K562 (cell line): ENCODE data around the gene FYTTD1. TPM values are rescaled to one million over a fixed set of nuclear protein-coding genes. Genes with fewer than 3 reads are reported as not detected.

Source experiments
- BCL6 ChIP-seq: fragments of 250-450 bp; sonication (Bioruptor Pico); IDR thresholded peaks from 2 replicates; pipeline ENCODE4 v1.4.0; 2020
- EHMT2 ChIP-seq: fragments of 450-650 bp; IDR thresholded peaks from 2 replicates; pipeline ENCODE4 v1.6.1; 2018; ENCODE audit warnings: antibody characterized with exemption
- ELF1 ChIP-seq: fragments of 200-800 bp; sonication (Bioruptor generic); IDR thresholded peaks from 2 replicates; pipeline ENCODE4 v1.6.1; 2016; ENCODE audit warnings: missing genetic modification characterization, missing compliant biosample characterization
- KDM1A ChIP-seq, 2 experiments: fragments of 450-650 bp; IDR thresholded peaks; 2 replicates each; pipeline ENCODE4 v1.6.1; 2016; ENCODE audit warnings: mild to moderate bottlenecking in 2 of 2
- KLF10 ChIP-seq: fragments of 250-450 bp; sonication (Bioruptor Pico); IDR thresholded peaks from 2 replicates; pipeline ENCODE4 v1.6.1; 2021; ENCODE audit warnings: matching md5 sums
- NFE2 ChIP-seq: IDR thresholded peaks from 2 replicates; pipeline ENCODE4 v1.6.1; 2014; ENCODE audit warnings: antibody characterized with exemption, low read depth
- NR2F6 ChIP-seq: fragments of 450-650 bp; formaldehyde crosslinking; IDR thresholded peaks from 2 replicates; pipeline ENCODE4 v1.4.0; 2020; ENCODE audit warnings: mild to moderate bottlenecking
- PCBP1 ChIP-seq: fragments of 200-400 bp; formaldehyde crosslinking; IDR thresholded peaks from 2 replicates; pipeline ENCODE4 v1.6.1; 2018; ENCODE audit warnings: mild to moderate bottlenecking, low read depth, low read length; ENCODE audit not compliant: poor library complexity, severe bottlenecking
- POLR2G ChIP-seq: fragments of 200-400 bp; formaldehyde crosslinking; IDR thresholded peaks from 2 replicates; pipeline ENCODE4 v1.6.1; 2017; ENCODE audit warnings: low read depth, mild to moderate bottlenecking, antibody characterized with exemption, low read length, moderate library complexity
- SAFB2 ChIP-seq: fragments of 200-400 bp; formaldehyde crosslinking; IDR thresholded peaks from 2 replicates; pipeline ENCODE4 v1.6.1; 2018; ENCODE audit warnings: borderline replicate concordance, low read length, low read depth, moderate library complexity; ENCODE audit not compliant: severe bottlenecking
- SAP30 ChIP-seq: fragments of 200-600 bp; sonication (generic); IDR thresholded peaks from 2 replicates; pipeline ENCODE4 v1.6.1; 2012; ENCODE audit warnings: borderline replicate concordance, low read depth, mild to moderate bottlenecking, moderate library complexity, low read length, control low read depth, inconsistent platforms; ENCODE audit not compliant: insufficient read depth, poor library complexity, severe bottlenecking
- SRSF7 ChIP-seq: fragments of 200-400 bp; formaldehyde crosslinking; optimal IDR thresholded peaks from 2 replicates; pipeline ENCODE3; 2017; ENCODE audit warnings: mild to moderate bottlenecking, low read depth, low read length
- ZNF184 ChIP-seq: sonication (generic); formaldehyde crosslinking; IDR thresholded peaks from 2 replicates; pipeline ENCODE4 v1.5.0; 2020; ENCODE audit warnings: missing genetic modification reagents
- ZNF23 ChIP-seq: fragments of 250-450 bp; sonication (Bioruptor Pico); IDR thresholded peaks from 2 replicates; pipeline ENCODE4 v1.4.0; 2020; ENCODE audit warnings: mild to moderate bottlenecking
- ZNF780A ChIP-seq: fragments of 250-450 bp; sonication (Bioruptor Pico); IDR thresholded peaks from 2 replicates; pipeline ENCODE4 v1.5.0; 2021; ENCODE audit warnings: mild to moderate bottlenecking
- ZSCAN29 ChIP-seq: fragments of 450-650 bp; IDR thresholded peaks from 2 replicates; pipeline ENCODE4 v1.6.1; 2017
- polyA plus RNA-seq, 8 experiments: library from polyadenylated mRNA; depleted of rRNA in 4 of 8; stranded (reverse) in 5 of 8; unstranded in 3 of 8; fragments of >200 nt; fragmentation: Nextera tagmentation in 2 of 8; fragmentation: Illumina TruSeq in 1 of 8; extraction: Ambion mirVana in 2 of 8; extraction: Trizol in 1 of 8; gene quantifications; 2 replicates each; pipeline versions ENCODE4 v1.2.1 to v1.2.3, GENCODE V29; 2011 to 2014; ENCODE audit warnings: inconsistent platforms in 1 of 8, missing spikeins in 1 of 8
- total RNA-seq, 7 experiments: library from RNA; depleted of rRNA in 6 of 7; stranded (reverse); fragments of >200 nt in 6 of 7; fragmentation: Illumina TruSeq in 2 of 7; extraction: Trizol in 2 of 7; gene quantifications; 2 replicates each; pipeline versions ENCODE4 v1.2.1 to v1.2.3, GENCODE V29; 2011 to 2021; ENCODE audit warnings: low replicate concordance in 1 of 7
- TF ChIP-seq, protein P1 (sequence below): sonication (generic); formaldehyde crosslinking; IDR thresholded peaks from 2 replicates; pipeline ENCODE4 v1.8.0; 2022; ENCODE audit warnings: missing genetic modification reagents, mild to moderate bottlenecking, borderline replicate concordance
- TF ChIP-seq, protein P2 (sequence below): sonication (generic); formaldehyde crosslinking; IDR thresholded peaks from 2 replicates; pipeline ENCODE4 v1.8.1; 2023; ENCODE audit warnings: mild to moderate bottlenecking, missing genetic modification reagents
- TF ChIP-seq, protein P3 (sequence below): fragments of 450-650 bp; formaldehyde crosslinking; IDR thresholded peaks from 2 replicates; pipeline ENCODE4 v1.4.0; 2020; ENCODE audit warnings: mild to moderate bottlenecking, moderate library complexity
- TF ChIP-seq, protein P4 (sequence below): fragments of 450-650 bp; IDR thresholded peaks from 2 replicates; pipeline ENCODE4 v1.7.1; 2018; ENCODE audit warnings: mild to moderate bottlenecking, low read depth; ENCODE audit not compliant: partially characterized antibody

Gene FYTTD1
- total and polyA plus RNA-seq, 9 of the 15 experiments (the other 6 are each of a cell fraction or from before 2014, with no cell fraction given) = 35.7 to 106 (median 76.3) TPM

DNA sequence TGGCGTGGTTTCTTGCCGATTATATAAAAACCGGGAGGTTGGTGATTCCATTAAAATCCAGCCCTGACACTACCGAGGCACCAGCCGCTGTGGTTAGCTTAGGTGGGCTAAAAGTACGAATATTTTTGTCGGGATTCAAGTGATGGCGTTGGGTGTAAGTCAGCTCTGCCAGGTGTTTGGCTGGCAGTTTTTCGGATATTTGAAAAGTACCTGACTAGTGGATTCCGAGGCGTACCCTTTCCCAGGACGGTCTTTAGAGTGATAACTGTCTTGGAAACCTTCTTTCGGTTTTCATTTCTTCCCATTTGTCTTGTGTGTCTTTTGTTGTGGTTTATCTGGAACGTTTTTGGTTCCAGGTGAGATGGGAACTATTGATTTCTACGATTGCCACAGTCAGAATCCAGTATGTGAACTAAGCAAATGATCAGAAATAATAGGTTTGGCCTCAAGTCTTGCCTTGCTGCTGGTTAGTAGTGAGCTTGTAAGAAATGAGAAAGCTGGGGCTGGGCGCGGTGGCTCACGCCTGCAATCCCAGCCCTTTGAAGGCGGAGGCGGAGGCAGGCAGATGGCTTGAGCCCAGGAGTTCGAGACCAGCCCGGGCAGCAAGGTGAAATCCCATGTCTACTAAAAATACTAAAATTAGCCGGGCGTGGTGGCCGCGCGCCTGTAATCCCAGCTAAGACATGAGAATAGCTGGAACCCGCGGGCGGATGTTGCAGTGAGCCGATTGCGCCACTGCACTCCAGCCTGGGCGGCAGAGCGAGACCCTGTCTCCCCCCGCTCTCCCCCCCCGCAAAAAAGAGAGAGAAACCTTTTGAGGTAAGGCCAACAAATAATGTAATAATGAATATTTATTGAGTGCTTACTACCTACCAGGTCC lies 1.4 kb downstream of the FYTTD1 start (continued):
- TF ChIP-seq KLF10 = no peak
- no peak for TF ChIP-seq NR2F6 (CRISPR knock-in tag)
- 0 out of 2 replicates have a peak, but pooled peaks have one; percentile 1 for TF ChIP-seq NFE2
- no peak for TF ChIP-seq ZNF780A (CRISPR knock-in tag)
- TF ChIP-seq, protein P1, sequence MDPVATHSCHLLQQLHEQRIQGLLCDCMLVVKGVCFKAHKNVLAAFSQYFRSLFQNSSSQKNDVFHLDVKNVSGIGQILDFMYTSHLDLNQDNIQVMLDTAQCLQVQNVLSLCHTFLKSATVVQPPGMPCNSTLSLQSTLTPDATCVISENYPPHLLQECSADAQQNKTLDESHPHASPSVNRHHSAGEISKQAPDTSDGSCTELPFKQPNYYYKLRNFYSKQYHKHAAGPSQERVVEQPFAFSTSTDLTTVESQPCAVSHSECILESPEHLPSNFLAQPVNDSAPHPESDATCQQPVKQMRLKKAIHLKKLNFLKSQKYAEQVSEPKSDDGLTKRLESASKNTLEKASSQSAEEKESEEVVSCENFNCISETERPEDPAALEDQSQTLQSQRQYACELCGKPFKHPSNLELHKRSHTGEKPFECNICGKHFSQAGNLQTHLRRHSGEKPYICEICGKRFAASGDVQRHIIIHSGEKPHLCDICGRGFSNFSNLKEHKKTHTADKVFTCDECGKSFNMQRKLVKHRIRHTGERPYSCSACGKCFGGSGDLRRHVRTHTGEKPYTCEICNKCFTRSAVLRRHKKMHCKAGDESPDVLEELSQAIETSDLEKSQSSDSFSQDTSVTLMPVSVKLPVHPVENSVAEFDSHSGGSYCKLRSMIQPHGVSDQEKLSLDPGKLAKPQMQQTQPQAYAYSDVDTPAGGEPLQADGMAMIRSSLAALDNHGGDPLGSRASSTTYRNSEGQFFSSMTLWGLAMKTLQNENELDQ = no peak
- no peak for TF ChIP-seq SAP30
- TF ChIP-seq, protein P2, sequence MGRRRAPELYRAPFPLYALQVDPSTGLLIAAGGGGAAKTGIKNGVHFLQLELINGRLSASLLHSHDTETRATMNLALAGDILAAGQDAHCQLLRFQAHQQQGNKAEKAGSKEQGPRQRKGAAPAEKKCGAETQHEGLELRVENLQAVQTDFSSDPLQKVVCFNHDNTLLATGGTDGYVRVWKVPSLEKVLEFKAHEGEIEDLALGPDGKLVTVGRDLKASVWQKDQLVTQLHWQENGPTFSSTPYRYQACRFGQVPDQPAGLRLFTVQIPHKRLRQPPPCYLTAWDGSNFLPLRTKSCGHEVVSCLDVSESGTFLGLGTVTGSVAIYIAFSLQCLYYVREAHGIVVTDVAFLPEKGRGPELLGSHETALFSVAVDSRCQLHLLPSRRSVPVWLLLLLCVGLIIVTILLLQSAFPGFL = no peak
- TF ChIP-seq, protein P3, sequence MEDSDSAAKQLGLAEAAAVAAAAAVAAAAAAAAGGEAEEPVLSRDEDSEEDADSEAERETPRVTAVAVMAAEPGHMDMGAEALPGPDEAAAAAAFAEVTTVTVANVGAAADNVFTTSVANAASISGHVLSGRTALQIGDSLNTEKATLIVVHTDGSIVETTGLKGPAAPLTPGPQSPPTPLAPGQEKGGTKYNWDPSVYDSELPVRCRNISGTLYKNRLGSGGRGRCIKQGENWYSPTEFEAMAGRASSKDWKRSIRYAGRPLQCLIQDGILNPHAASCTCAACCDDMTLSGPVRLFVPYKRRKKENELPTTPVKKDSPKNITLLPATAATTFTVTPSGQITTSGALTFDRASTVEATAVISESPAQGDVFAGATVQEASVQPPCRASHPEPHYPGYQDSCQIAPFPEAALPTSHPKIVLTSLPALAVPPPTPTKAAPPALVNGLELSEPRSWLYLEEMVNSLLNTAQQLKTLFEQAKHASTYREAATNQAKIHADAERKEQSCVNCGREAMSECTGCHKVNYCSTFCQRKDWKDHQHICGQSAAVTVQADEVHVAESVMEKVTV (CRISPR knock-in tag) = no peak
- no peak for TF ChIP-seq SAFB2
- no peak for TF ChIP-seq SRSF7
- TF ChIP-seq, protein P4, sequence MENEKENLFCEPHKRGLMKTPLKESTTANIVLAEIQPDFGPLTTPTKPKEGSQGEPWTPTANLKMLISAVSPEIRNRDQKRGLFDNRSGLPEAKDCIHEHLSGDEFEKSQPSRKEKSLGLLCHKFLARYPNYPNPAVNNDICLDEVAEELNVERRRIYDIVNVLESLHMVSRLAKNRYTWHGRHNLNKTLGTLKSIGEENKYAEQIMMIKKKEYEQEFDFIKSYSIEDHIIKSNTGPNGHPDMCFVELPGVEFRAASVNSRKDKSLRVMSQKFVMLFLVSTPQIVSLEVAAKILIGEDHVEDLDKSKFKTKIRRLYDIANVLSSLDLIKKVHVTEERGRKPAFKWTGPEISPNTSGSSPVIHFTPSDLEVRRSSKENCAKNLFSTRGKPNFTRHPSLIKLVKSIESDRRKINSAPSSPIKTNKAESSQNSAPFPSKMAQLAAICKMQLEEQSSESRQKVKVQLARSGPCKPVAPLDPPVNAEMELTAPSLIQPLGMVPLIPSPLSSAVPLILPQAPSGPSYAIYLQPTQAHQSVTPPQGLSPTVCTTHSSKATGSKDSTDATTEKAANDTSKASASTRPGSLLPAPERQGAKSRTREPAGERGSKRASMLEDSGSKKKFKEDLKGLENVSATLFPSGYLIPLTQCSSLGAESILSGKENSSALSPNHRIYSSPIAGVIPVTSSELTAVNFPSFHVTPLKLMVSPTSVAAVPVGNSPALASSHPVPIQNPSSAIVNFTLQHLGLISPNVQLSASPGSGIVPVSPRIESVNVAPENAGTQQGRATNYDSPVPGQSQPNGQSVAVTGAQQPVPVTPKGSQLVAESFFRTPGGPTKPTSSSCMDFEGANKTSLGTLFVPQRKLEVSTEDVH = no peak
- TF ChIP-seq BCL6 (CRISPR knock-in tag) = no peak
- peak; percentile 28; the same call in 1 of the 2 replicates for TF ChIP-seq POLR2G
- TF ChIP-seq ZSCAN29 = no peak
- no peak for TF ChIP-seq ELF1
- TF ChIP-seq KDM1A (IDR thresholded peaks at IDR 0.05) = no peak
- TF ChIP-seq ZNF23 (CRISPR knock-in tag) = no peak
- no peak for TF ChIP-seq PCBP1
- TF ChIP-seq EHMT2 = no peak
- no peak for TF ChIP-seq ZNF184 (CRISPR knock-in tag)
